Activated T-cell treated with anti-CD3 and anti-CD28 coated beads, Interleukin-2, amount 50 U/mL, for 48 hours (primary cell): ENCODE measurements around the gene C10orf143.
"Not testable (repeated sequence)": the region's sequence is repeated elsewhere in the genome, so short reads cannot be mapped to it uniquely, and the experiment has no call there.

Experiments used
- DNase-seq, 2 experiments: peaks; one replicate each; pipeline ENCODE4 v3.0.0-alpha.2; 2020

Gene C10orf143

DNA sequence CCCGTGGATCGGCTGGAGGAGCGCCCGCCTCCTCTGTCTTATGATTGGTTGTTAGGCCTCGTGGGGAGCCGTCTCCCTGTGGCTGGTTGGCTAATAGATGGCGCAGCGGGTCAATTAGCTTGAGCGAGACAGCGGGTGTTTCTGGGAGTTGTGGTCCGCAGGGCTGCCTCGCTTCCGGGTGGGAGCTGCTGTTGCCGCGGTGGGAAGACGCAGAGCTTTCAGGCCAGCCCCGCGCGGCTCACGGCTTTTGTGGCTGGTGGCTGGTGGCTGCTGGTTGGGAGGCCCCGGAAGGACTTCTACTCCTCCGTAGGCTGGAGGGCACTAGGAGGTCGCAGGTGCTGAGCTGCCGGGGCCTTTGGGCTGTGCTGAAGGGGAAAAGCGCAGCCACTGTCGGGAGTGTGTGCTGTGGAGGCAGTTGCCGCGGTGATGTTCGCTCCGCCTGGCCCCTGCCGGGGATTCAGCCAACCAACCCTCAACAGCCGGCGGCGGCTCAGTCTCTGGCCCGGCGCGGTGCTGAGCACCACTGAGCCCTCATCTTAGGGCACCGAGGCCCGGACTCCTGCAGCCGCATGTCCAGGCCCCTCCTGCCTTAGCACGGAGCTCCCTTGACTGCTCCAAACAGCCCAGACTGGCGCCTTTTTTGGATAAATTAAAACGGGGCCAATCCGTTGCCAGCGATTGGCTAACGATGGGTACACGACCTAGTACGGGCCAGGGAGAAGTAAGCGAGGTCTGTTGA, 652 bp upstream of the C10orf143 start:
- DNase-seq: peak; percentile 92 to 93

DNA sequence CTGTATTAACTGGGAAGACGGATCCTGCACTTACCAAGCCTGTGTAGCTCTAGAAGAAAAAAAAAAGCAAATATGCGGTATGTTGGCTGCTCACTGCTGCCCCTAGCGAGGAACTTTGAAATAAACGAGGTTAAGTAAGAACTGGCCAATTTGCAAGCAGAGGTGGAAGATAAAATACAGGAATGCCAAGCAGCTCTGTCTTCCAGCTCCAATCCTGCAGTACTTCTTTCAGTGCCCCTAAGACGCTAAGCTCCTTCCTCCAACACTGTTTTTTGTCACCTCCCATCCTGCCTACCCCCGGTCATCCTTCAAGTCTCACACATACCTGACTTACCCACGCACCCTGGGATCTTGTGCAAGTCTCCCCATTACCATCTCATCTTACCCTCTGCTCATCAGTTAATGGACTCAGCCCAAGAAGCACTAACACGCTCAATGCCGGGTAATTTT, 809 bp downstream of the C10orf143 start:
- peak; percentile 73 to 75 for DNase-seq

DNA sequence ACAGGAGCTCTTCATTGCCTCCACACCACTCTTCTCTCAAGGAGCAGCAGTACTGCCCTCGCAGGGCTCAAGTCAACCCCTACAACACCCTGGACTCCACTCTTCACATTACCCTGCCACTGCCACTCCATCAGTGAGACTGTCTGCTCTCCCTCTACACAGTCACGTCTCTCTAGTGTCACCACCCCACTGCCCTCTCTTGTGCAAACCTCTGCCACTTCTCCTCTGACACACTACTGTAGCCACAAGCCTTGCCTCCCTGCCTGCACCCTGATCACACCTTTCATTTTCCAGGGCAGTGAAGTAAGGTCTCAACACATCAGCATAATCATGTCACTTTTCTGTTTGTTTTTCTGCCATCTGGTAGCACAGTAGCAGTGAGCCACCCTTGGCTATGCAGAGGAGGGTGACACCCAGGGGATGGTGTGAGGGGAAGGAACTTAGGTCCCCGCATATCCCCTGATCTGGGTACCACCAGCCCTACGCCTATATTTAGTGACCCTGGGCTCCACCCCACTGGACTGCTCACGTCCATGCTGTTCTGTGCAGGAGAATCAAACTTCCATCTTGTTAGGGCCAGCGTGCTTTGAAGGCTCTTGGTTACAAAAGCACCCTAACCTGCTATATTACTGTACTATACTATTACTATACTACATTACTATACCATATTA, 1.6 kb downstream of the C10orf143 start:
- DNase-seq: peak; percentile 40 to 43

DNA sequence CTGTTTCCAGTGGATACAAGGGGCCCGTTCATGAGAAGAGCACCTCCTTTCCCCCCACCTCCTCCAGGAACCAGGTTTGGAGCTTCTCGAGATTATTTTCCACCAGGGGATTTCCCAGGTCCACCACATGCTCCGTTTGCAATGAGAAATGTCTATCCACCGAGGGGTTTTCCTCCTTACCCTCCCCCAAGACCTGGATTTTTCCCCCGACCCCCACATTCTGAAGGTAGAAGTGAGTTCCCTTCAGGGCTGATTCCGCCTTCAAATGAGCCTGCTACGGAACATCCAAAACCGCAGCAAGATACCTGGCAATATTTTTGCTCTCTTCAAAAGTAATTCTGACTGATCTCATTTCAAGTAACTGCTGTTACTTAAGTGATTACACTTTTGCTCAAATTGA, 2.5 kb downstream of the C10orf143 start:
- DNase-seq: peak; percentile 25 to 26

DNA sequence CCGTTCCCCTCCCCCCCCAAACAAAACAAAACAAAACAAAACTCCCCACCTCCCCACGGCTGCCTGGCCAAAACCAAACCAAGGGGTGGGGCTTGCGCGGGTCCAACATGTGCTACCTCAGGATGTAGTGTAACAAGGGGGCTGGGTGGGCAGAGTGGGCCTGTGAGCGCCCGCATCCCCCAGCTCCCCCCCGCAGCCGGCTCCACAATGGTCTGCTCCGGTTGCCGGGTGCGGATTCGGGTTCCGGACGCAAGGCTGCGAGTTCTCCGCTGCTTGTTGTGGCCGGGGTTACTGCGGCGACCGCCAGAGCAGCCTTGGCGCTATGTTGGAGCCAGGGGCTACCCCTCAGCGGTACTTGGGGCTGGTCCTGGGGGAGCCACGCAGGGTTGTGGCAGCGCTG, 4.9 kb downstream of the C10orf143 start:
- no peak for DNase-seq

DNA sequence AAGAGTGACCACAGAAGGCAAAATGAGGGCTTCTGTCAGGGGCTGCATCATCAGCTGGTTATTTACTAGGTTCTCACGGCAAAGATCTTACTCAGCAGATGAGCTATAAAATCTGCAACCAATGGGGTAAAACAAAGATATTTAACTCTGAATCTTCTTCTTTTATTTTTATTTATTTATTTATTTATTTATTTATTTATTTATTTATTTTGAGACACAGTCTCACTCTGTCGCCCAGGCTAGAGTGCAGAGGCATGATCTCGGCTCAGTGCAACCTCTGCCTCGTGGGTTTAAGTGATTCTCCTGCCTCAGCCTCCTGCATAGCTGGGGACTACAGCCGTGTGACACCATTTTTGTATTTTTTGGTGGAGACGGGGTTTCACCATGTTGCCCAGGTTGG, 11.3 kb downstream of the C10orf143 start:
- DNase-seq: no peak

DNA sequence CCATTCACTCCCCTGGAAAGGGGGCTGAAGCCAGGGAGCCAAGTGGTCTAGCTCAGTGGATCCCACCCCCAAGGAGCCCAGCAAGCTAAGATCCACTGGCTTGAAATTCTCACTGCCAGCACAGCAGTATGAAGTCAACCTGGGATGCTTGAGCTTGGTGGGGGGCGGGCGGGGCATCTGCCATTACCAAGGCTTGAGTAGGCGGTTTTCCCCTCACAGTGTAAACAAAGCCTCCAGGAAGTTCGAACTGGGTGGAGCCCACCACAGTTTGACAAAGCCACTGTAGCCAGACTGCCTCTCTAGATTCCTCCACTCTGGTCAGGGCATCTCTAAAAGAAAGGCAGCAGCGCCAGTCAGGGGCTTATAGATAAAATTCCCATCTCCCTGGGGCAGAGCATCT, 20.1 kb downstream of the C10orf143 start:
- DNase-seq: not testable (repeated sequence)

DNA sequence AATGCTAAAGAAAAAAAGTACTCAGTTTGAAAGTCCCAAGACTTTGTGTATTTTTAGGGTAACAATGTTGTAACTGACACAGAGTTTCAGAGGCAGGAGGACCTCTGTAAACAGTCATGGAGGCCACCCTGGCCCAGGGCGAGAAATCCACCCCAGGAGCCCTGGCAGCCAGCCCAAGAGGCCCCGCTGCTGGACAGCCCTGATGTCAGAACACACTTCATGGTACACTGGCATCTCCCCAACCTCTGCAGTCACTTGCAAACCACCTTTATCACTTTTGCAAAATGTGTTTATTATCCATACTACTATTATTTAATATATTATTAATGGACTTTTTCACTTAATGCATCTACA, 30.2 kb downstream of the C10orf143 start:
- no peak for DNase-seq

DNA sequence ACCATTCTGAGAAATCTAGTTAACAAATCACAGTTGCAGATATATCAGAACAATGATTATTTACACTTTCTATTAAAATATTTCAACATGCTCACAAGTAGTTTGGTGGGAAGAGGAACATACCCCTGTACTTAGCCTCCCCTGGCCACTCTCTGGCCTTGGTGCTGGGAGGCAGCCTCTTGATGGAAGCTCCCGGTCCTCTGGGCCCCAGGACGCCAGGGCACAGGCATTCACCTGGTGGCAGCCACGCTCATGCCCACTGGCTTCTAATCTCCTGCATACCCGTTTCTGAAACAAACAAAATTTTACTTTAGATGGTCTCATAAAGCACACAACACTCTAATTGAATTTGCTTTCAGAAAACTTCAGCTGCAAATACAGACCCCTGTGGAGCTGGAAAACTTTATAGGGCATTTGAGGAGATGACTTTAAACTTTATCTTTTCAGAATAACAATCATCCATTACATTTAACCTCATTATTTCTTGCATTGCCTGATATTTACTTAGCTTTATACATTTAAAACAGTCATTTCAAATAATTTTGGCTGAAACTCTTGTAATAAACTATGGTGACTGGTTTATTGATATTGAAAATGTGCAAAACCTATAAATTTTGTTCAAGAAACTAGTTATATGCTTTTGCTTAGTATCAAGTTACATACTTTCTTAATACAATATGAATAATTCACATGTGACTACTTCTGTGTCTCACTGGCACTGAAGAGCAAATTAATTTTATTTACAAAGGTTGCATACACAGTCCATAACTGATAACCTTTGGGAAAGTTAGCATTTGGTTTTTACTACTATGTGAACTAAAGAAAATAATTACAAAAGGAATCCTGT, 30.8 kb downstream of the C10orf143 start:
- DNase-seq: no peak

DNA sequence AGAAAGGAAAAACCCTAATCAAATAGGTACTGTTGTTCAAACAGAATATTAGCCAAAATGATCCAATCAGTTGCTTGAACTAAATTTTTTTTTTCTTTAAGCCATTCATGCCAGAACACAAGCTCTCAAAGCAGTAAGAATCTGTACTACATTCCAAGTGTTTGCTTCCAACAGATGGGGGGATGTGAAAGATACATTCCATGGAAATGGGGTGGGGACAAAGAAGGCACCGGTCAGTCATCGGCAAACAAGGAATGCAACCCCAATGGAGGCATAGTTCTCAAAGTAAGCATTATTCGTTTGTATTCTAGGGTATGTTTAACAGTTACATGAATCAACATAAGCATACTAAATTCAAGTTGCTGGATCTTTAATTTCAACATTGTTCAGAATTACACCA, 32.5 kb downstream of the C10orf143 start:
- no peak for DNase-seq

DNA sequence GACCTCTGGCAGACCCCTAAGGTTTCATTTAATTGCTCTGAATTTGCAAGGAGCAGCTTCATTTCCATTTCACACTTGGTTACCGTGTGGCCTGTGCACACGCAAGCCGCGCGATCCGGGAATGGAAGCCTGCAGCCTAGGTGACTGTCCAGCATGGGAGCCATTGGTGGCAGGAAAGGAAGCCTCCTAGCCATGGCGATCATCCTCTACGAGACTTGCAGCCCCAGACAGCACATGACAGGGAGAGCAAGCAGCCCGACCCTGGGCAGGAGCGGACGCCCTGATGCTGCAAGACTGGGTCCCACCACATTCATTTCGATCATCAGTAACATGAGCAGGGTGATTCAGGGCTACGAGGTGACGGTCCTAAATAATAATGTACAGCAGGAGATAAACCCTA, 33.9 kb downstream of the C10orf143 start:
- DNase-seq: no peak

DNA sequence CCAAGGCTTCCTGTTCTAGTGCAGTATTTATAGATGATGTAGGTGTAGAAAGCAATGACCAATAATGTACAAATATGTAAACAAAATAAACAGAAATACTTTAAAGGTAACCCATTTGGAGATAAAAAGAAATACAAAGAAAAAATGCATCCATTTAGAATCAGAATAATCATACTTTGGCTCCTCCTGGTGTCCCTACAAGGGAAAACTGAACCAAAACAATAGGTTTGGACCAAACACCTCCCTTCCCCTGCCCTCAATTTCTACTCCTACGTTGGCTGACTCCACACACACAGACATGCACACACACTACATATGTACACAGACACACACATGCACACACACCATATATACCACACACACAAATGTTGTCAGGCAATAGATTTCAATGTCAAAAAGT, 36.0 kb downstream of the C10orf143 start:
- DNase-seq: no peak

DNA sequence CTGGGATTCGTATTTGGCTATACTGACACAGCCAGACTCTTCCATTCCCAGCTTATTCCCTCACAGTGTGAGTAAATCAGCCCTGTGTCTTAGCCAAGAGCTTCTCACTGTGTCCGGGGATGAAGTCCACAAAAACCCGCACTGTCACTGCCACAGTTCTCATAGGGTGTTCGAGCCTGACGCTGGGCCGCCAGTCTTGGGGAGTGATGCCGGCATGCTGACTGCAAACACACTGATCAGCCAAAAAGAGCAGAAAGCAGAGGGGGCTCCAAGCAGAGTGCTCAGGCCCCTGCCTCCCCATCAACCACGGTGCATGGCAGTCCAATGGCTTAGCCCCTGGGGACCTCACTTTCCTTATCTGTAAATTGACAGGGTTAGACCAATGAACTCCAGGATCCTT, 36.7 kb downstream of the C10orf143 start:
- DNase-seq: no peak

DNA sequence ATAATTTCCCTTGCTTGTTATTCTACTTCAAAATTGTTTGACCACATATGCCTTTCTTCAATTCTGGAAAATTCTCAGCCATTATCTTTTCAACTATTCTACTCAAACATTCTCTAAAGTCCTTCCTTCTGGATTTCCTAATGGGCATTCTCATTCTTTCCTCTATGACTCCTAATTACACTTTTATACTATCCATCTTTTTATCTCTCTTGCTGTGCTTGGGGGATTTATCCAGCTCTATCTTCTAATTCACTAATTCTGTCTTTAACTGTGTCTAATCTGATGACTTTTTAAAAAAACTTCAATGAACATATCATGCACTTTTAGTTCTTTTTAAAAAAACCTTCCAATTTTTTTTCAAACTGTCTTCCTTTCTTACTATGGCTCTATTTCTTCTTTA, 38.4 kb downstream of the C10orf143 start:
- no peak for DNase-seq

DNA sequence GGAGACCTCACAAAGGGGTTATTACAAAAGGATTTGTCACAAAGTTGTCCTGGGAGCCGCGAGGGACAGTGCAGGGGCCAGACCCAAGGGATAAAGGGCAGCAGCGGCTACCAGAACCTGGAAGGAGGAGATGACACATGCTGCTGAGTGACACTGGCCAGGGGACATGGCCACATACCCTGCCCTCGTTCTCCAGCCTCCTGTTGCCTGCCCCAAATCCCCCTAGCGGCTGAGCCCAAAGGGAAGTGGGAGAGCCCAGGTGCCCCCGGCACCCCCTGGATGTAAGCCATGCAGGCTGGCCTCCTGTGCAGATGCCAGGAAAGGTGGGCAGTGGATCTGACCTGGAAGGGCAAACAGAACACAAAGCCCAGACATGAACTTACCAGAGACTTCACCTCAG, 42.7 kb downstream of the C10orf143 start:
- no peak for DNase-seq

DNA sequence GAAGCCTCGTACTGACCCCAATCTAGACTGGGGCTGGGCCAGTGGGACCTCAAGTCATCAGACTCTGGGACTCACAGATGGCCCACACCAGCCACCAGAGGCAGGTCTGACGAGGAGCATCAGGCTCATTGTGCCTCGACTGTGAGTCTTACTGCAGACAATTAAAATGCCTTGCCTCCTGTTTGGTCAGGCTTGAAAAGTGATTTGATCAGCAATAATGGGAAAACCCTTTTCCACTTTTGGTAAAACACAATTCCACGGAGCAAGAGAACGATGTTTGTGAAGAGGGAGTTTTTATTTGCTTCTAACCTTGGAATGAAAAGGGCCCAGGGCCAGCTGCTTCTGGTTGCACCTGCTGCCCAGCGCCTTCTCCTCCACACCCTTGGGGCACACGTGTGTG, 43.9 kb downstream of the C10orf143 start:
- no peak for DNase-seq

DNA sequence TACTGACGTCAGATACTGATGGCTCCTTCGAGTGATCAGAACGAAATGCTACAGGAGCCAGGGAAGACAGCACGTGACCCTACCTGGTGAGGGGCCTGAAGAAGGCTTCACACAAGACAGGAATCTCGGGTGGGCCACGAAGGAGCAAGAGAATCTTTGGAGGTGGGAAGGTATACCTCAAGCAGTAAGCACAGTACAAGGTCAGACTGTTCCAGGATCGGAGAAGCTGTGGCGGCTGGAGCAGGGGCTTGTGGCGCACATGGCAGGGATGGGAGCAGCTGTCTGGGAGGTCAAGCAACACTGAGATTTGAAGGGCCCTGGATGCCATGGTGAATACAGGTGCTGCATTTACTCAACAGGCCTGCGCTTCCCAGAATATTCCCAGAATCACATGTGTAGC, 45.4 kb downstream of the C10orf143 start:
- no peak for DNase-seq

DNA sequence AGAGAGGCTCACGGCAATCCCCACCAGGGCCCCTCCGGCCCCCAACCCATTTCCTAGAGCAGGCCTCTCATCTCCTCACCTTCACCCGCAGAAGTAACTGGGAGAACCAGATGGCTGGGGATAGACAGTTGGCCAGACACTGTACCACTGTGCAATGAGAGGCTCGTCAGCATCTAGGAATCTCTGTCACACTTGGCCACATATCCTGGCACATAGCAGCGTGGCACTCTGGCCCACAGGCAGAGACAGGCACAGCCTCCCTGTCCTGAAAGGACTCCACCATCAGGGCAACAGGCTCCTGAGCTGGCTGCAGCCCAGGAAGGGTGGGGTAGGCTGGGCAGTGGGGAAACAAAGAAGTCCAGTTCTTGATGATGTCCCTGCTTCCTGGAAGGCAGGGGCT, 45.8 kb downstream of the C10orf143 start:
- DNase-seq: no peak

DNA sequence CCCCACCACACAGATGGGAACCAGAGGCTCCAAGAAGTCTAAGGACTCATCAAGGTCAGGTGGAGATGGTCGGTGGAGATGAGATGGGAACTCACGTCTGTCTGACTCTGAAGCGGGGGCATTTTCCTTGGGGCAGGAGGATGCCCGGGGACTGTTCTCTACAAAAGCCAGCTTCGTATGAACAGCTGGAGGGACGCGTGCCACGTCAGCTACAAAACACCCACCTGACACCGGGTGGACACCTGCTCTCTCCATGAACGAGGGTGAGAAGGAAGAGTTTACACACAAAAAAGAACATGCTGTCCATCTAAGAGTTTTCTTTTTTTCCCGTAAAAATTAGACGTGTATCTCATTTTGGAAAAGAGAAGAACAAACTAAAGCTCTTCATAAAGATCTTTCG, 47.7 kb downstream of the C10orf143 start:
- no peak for DNase-seq

DNA sequence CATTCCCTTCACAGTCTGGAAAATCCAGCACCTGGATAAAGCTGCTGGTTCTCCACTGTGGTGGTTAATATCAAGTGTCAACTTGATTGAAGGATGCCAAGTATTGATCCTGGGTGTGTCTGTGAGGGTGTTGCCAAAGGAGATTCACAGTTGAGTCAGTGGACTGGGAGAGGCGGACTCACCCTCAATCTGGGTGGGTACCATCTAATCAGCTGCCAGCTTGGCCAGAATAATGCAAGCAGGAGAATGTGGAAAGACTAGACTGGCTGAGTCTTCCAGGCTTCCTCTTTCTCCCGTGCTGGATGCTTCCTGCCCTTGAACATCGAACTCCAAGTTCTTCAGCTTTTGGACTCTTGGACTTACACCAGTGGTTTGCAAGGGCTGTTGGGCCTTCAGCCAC, 48.4 kb downstream of the C10orf143 start:
- DNase-seq: no peak

DNA sequence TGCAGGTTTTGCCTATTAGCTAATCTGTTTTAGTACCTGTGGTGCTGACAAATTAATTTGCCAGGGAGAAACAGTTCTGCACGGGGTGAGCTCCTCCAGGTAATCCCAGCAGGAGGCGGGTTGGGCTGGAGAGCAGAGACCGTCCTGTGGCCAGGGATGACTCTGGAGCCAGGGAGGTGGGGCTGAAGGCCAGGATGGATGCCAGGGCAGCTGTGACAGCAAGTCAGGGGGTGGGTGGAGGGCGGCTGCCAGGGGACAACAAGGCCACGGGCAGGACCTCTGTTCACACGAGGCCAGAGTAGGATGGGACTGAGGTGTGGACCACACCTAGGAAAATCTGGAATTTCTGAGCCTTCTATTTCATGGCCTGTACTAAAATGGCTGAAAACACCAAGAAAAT, 48.9 kb downstream of the C10orf143 start:
- no peak for DNase-seq

DNA sequence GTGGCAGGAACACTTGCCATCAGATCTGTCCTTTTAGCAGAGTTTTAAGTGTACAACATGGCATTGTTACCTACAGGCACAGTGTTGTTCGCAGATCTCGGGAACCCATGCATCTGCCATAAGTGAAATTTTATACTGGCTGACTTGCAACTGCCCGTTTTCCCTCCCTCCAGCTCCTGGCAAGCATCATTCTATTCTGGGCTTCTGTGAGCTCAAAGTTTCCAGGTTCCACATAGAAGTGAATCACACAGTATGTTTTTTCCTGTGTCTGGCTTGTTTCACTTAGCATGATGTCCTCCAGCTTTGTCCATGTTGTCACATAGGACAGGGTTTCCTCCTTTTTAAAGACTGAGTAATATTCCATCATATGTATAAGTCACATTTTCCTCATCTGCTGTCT, 56.6 kb downstream of the C10orf143 start:
- no peak for DNase-seq

DNA sequence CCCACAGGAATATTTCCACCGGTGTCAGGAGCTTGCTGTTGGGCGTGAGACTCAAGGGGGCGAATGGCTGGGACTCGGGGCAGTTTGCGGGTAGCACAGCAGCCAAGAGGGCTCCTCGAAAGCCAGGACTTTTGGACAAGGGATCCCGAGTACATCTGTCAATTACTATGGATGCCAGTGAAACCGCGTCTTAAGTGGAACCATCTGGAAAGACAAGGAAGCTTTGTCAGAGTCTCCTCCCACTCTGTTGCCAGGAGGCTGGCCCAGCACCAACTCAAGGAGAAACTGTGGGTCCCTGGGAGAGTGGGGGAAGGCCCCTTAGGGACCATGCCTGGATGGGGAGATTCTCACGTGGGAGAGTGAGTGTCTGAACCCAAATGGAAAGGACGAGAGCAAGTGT, 57.1 kb downstream of the C10orf143 start:
- no peak for DNase-seq

DNA sequence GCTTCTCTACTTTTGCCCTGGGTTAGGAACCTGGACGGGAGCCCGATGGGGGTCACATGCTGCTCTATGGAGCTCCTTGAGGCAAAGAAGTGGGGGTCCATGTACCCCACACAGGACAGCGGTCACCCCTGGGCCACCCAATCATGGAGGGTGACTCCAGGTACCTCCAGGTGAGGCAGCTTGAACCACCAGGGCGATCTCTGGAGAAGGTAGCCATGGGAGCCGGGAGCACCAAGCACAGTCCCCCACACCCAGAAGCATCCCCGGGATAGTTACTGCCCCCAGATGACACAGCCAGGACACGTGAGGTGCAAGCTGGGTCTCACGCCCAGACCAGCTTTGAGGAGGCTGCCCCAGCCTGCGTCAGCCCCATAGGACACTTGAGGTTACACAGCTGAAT, 58.4 kb downstream of the C10orf143 start:
- no peak for DNase-seq
